ENCODE measurements around the gene CAMK2A.

- TF ChIP-seq POLR2A (IDR thresholded peaks at IDR 0.05), result no peak
- no peak for TF ChIP-seq CTCF (IDR thresholded peaks at IDR 0.05 in 4 of 5, conservative IDR thresholded peaks at IDR 0.05 in 1 of 5)
Observed at GRCh38 chr5:150175536-150175935, 114.0 kb downstream of the CAMK2A start.

Measured in gastrocnemius medialis (tissue), 4 donors.